PC-3 (cell line): Measurements from ENCODE around the gene HYCC1. TPM values are rescaled to one million over a fixed set of nuclear protein-coding genes. Genes with fewer than 3 reads are reported as not detected.
"Not testable (repeated sequence)": the region's sequence is repeated elsewhere in the genome, so short reads cannot be mapped to it uniquely, and the experiment has no call there.

Experiments
- ATAC-seq: fragments of 200-7000 bp; cut with Tn5 transposase; 2 replicates; pipeline ENCODE4 v1.9.1; 2020; ENCODE audit warnings: mild to moderate bottlenecking, moderate library complexity
- BruUV-seq: library from RNA; stranded (reverse); fragments of 400-500 nt; replicated peaks from 2 replicates; lab custom pipeline; 2021; lab: Mats Ljungman, UMichigan
- CTCF ChIA-PET: fragments of 300-600 bp; sonication (Branson Sonifier 250); formaldehyde crosslinking; loops from one replicate; lab custom pipeline; 2022; ENCODE audit warnings: antibody characterized with exemption; lab: Charles Lee
- POLR2A ChIA-PET: fragments of 300-600 bp; sonication (Branson Sonifier 250); formaldehyde crosslinking; loops from one replicate; lab custom pipeline; 2022; ENCODE audit warnings: antibody characterized with exemption; ENCODE audit not compliant: unreplicated experiment; lab: Charles Lee
- DNase-seq: peaks from one replicate; pipeline ENCODE4 v3.0.0-alpha.2; 2015
- H2AFZ ChIP-seq: fragments of 300-600 bp; sonication (generic); 2 replicates; pipeline ENCODE4 v1.6.0; 2016; ENCODE audit warnings: antibody characterized with exemption, low read length
- H3F3A ChIP-seq: fragments of 300-600 bp; sonication (generic); one replicate; pipeline ENCODE4 v1.6.0; 2017; ENCODE audit warnings: antibody characterized with exemption, low read length, control low read depth, mild to moderate bottlenecking; ENCODE audit not compliant: unreplicated experiment
- H3K27ac ChIP-seq: fragments of 300-600 bp; sonication (generic); 2 replicates; pipeline ENCODE4 v1.5.1; 2016; ENCODE audit warnings: mild to moderate bottlenecking, low read length
- H3K27me3 ChIP-seq: fragments of 300-600 bp; sonication (generic); 2 replicates; pipeline ENCODE4 v1.6.1; 2016; ENCODE audit warnings: low read length, mixed read lengths
- H3K36me3 ChIP-seq: fragments of 300-600 bp; sonication (generic); 2 replicates; pipeline ENCODE4 v1.6.1; 2016; ENCODE audit warnings: low read depth, mixed run types, low read length, mixed read lengths
- H3K4me1 ChIP-seq: fragments of 300-600 bp; sonication (generic); 2 replicates; pipeline ENCODE4 v1.5.1; 2016; ENCODE audit warnings: low read length; ENCODE audit not compliant: insufficient read depth
- H3K4me2 ChIP-seq: fragments of 300-600 bp; sonication (generic); 2 replicates; pipeline ENCODE4 v1.6.0; 2016; ENCODE audit warnings: low read length
- H3K4me3 ChIP-seq: fragments of 300-600 bp; sonication (generic); 2 replicates; pipeline ENCODE4 v1.5.1; 2016; ENCODE audit warnings: mild to moderate bottlenecking, low read length, mixed read lengths
- H3K79me2 ChIP-seq: fragments of 300-600 bp; sonication (generic); 2 replicates; pipeline ENCODE4 v1.6.1; 2017; ENCODE audit warnings: low read length, mixed read lengths
- H3K9ac ChIP-seq: fragments of 300-600 bp; sonication (generic); 2 replicates; pipeline ENCODE4 v1.6.0; 2016; ENCODE audit warnings: mild to moderate bottlenecking, low read length
- H3K9me2 ChIP-seq: fragments of 300-600 bp; sonication (generic); replicated peaks from 2 replicates; pipeline ENCODE4 v1.6.1; 2016; ENCODE audit warnings: mixed run types, low read length, mixed read lengths
- H3K9me3 ChIP-seq: fragments of 300-600 bp; sonication (generic); 2 replicates; pipeline ENCODE4 v1.6.1; 2016; ENCODE audit warnings: low read length, mixed read lengths
- H4K20me1 ChIP-seq: fragments of 300-600 bp; sonication (generic); 2 replicates; pipeline ENCODE4 v1.6.1; 2016; ENCODE audit warnings: low read length, mixed read lengths
- EZH2 ChIP-seq: fragments of 300-600 bp; sonication (generic); IDR thresholded peaks from one replicate; pipeline ENCODE4 v1.6.1; 2017; ENCODE audit warnings: antibody characterized with exemption, mild to moderate bottlenecking, low read length; ENCODE audit not compliant: unreplicated experiment
- intact Hi-C: fragments of 100-400 bp; cut with micrococcal nuclease; formaldehyde crosslinking; loops from 2 replicates; pipeline ENCODE4 v1.9.0; 2023
- total RNA-seq: library from RNA; depleted of rRNA; stranded (reverse); fragments of >200 nt; gene quantifications from 2 replicates; pipeline ENCODE4 v1.2.3, GENCODE V29; 2014
- TF ChIP-seq, protein P1 (sequence below): fragments of 300-600 bp; sonication (generic); conservative IDR thresholded peaks from 2 replicates; pipeline ENCODE4 v1.5.1; 2017; ENCODE audit warnings: antibody characterized with exemption, low read depth, mild to moderate bottlenecking, low read length

Gene HYCC1
- total RNA-seq, 1 experiment from 2014 or later = 15.5 TPM

DNA sequence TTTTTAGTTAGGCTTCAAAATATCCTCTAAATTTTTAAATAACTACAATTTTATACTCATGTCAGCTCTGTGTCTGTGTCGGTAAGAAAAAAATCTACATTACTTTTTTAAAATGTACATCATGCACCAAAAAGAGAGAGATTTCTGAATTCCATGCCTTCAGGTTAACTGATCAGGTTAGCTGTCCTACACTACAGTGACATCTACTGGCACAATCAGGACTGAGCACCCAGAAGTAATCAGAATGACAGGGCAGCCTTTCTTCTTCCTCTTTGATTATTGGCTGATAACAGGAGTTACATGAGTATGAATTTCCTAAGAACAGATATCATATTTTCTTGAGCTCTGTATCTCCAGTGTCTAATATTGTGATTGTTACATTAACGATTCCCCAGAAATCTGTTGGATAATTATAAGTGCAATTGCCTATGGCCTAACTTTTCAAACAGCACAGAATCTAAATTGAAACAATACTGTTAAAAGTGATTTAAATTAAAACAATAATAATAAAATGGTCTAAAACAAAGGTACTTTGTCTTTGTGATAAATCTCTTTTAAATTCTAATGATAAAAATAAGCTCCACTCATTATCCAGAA is 41.8 kb upstream of the HYCC1 start:
- BruUV-seq = no TSS peak
- no peaks in the 10 kb centered on the region for H3K36me3 ChIP-seq
- POLR2A ChIA-PET = interaction anchor here (0.7 kb wide), 1 partner anchor 40 kb away, joined by 3 read pairs; no protein-coding TSS in a partner anchor
- DNase-seq = peak; percentile 81
- intact Hi-C loops = loop anchor here (1.0 to 5.0 kb wide), 9 partner anchors 41 to 533 kb away; partner anchors contain the start of genes HYCC1 and TOMM7
- H4K20me1 ChIP-seq = no peaks in the 10 kb centered on the region
- no peak overlapping the region for H3K9ac ChIP-seq
- ATAC-seq = peak; percentile 93
- H3K9me2 ChIP-seq = no peaks in the 10 kb centered on the region
- TF ChIP-seq, protein P1, sequence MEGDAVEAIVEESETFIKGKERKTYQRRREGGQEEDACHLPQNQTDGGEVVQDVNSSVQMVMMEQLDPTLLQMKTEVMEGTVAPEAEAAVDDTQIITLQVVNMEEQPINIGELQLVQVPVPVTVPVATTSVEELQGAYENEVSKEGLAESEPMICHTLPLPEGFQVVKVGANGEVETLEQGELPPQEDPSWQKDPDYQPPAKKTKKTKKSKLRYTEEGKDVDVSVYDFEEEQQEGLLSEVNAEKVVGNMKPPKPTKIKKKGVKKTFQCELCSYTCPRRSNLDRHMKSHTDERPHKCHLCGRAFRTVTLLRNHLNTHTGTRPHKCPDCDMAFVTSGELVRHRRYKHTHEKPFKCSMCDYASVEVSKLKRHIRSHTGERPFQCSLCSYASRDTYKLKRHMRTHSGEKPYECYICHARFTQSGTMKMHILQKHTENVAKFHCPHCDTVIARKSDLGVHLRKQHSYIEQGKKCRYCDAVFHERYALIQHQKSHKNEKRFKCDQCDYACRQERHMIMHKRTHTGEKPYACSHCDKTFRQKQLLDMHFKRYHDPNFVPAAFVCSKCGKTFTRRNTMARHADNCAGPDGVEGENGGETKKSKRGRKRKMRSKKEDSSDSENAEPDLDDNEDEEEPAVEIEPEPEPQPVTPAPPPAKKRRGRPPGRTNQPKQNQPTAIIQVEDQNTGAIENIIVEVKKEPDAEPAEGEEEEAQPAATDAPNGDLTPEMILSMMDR = peak; percentile 95
- TF ChIP-seq EZH2 = no peak
- H3K79me2 ChIP-seq = no peaks in the 10 kb centered on the region
- no peak overlapping the region for H3K4me2 ChIP-seq
- CTCF ChIA-PET = interaction anchor here (0.6 to 0.8 kb wide), 2 partner anchors 75 to 329 kb away, joined by 3 to 5 read pairs; partner anchors contain the start of gene IL6
- no peak overlapping the region for H3K27ac ChIP-seq
- H2AFZ ChIP-seq = no peak overlapping the region
- no peaks in the 10 kb centered on the region for H3K9me3 ChIP-seq
- no peaks in the 10 kb centered on the region for H3F3A ChIP-seq
- no peaks in the 10 kb centered on the region for H3K4me1 ChIP-seq
- no peaks in the 10 kb centered on the region for H3K27me3 ChIP-seq
- no peak overlapping the region for H3K4me3 ChIP-seq

DNA sequence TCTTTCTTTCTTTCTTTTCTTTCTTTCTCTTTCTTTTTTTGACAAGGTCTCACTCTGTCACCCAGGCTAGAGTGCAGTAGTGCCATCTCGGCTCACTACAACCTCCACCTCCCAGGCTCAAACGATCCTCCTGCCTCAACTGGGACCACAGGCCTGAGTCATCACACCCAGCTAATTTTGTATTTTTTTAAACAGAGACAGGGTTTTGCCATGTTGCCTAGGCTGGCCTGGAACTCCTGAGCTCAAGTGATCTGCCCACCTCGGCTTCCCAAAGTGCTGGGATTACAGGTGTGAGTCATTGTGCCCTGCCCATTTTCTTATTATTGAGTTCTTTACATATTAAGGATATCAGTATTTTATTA is 37.2 kb upstream of the HYCC1 start:
- H3K9me2 ChIP-seq, BruUV-seq, H3K4me2 ChIP-seq, CTCF ChIA-PET, POLR2A ChIA-PET, H3K79me2 ChIP-seq, ATAC-seq, H3K4me1 ChIP-seq, H3K27me3 ChIP-seq, H3F3A ChIP-seq, H3K9ac ChIP-seq, DNase-seq, H3K4me3 ChIP-seq, H3K27ac ChIP-seq, H3K36me3 ChIP-seq, H4K20me1 ChIP-seq, intact Hi-C loops, H3K9me3 ChIP-seq: not testable (repeated sequence)
- H2AFZ ChIP-seq = 0 out of 2 replicates have a peak overlapping the region, but pooled peaks have one; percentile 22

DNA sequence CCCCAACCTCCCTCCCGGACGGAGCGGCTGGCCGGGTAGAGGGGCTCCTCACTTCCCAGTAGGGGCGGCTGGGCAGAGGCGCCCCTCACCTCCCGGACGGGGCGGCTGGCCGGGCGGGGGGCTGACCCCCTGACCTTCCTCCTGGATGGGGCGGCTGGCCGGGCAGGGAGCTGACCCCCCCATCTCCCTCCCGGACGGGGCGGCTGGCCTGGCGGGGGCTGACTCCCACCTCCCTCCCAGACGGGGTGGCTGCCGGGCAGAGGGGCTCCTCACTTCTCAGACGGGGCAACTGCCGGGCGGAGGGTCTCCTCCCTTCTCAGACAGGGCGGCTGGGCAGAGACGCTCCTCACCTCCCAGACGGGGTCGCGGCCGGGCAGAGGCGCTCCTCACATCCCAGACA is 32.4 kb upstream of the HYCC1 start:
- H3K9ac ChIP-seq, H3K4me2 ChIP-seq, CTCF ChIA-PET, H3K36me3 ChIP-seq, H3K9me2 ChIP-seq, DNase-seq, H3F3A ChIP-seq, ATAC-seq, H3K4me1 ChIP-seq, H3K4me3 ChIP-seq, H3K27ac ChIP-seq, H4K20me1 ChIP-seq, H3K27me3 ChIP-seq, POLR2A ChIA-PET, intact Hi-C loops, BruUV-seq, H3K9me3 ChIP-seq, H2AFZ ChIP-seq, H3K79me2 ChIP-seq: not testable (repeated sequence)

DNA sequence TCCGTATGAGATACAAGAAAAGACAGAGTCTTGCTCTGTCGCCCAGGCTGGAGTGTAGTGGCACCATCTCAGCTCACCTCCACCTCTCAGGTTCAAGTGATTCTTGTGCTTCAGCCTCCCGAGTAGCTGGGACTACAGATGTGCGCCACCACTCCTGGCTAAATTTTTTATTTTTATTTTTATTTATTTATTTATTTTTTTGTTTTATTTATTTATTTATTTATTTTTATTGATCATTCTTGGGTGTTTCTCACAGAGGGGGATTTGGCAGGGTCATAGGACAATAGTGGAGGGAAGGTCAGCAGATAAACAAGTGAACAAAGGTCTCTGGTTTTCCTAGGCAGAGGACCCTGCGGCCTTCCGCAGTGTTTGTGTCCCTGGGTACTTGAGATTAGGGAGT is 31.2 kb upstream of the HYCC1 start:
- DNase-seq, H3K4me2 ChIP-seq, CTCF ChIA-PET, ATAC-seq, H4K20me1 ChIP-seq, H3K9me3 ChIP-seq, H3K27me3 ChIP-seq, H3K9me2 ChIP-seq, H3K79me2 ChIP-seq, BruUV-seq, H3K9ac ChIP-seq, H3K4me3 ChIP-seq, intact Hi-C loops, H3K4me1 ChIP-seq, H2AFZ ChIP-seq, POLR2A ChIA-PET, H3F3A ChIP-seq, H3K36me3 ChIP-seq, H3K27ac ChIP-seq: not testable (repeated sequence)
